SK-N-SH (cell line): ENCODE results near the gene PIAS1. TPM values are rescaled to one million over a fixed set of nuclear protein-coding genes. Genes with fewer than 3 reads are reported as not detected.

ENCODE experiments used
- CTCF ChIA-PET: fragments of 300-600, 350-600 bp; formaldehyde crosslinking; extraction: SDS; loops from one replicate; lab custom pipeline; 2021; lab: Yijun Ruan, JAX
- POLR2A ChIA-PET: fragments of 350-600 bp; sonication (Branson Sonifier 250); formaldehyde crosslinking; extraction: SDS; loops from one replicate; lab custom pipeline; 2020; ENCODE audit warnings: antibody characterized with exemption, inconsistent platforms; lab: Yijun Ruan, JAX
- DNase-seq: peaks from one replicate; pipeline ENCODE4 v3.0.0; 2012
- H2AFZ ChIP-seq: fragments of 200-600 bp; sonication (generic); 2 replicates; pipeline ENCODE4 v1.8.1; 2016; ENCODE audit warnings: antibody characterized with exemption, mild to moderate bottlenecking, low read depth
- H3F3A ChIP-seq: fragments of 200-600 bp; sonication (generic); replicated peaks from 2 replicates; pipeline ENCODE3; 2016; ENCODE audit warnings: antibody characterized with exemption, mild to moderate bottlenecking; ENCODE audit not compliant: insufficient read depth
- H3K27ac ChIP-seq, 2 experiments: fragments of 200-500 bp in 1 of 2; fragments of 200-600 bp in 1 of 2; sonication (Bioruptor generic) in 1 of 2; sonication (generic), shearing (Covaris generic) in 1 of 2; 2 replicates each; pipeline versions ENCODE4 v1.5.1 to v1.6.1; 2014 to 2016; ENCODE audit warnings: low read depth in 2 of 2, inconsistent platforms in 1 of 2, low read length in 1 of 2, mild to moderate bottlenecking in 1 of 2, mixed read lengths in 1 of 2
- H3K27me3 ChIP-seq: fragments of 200-600 bp; sonication (generic), shearing (Covaris generic); 2 replicates; pipeline ENCODE4 v1.6.1; 2016; ENCODE audit warnings: mixed run types; ENCODE audit not compliant: insufficient read depth
- H3K36me3 ChIP-seq, 2 experiments: fragments of 200-500 bp in 1 of 2; fragments of 200-600 bp in 1 of 2; sonication (Bioruptor generic) in 1 of 2; sonication (generic) in 1 of 2; replicated peaks in 1 of 2; 2 replicates each; pipeline versions ENCODE3 to v1.5.1; 2014 to 2016; ENCODE audit warnings: low read length in 1 of 2, mild to moderate bottlenecking in 1 of 2; ENCODE audit not compliant: insufficient read depth in 2 of 2, control insufficient read depth in 1 of 2
- H3K4me1 ChIP-seq, 2 experiments: fragments of 200-500 bp in 1 of 2; fragments of 200-600 bp in 1 of 2; sonication (Bioruptor generic) in 1 of 2; sonication (generic), shearing (Covaris generic) in 1 of 2; 2 replicates each; pipeline versions ENCODE4 v1.5.1 to v1.6.1; 2014 to 2016; ENCODE audit warnings: low read depth in 1 of 2, low read length in 1 of 2, mixed run types in 1 of 2; ENCODE audit not compliant: insufficient read depth in 2 of 2, control insufficient read depth in 1 of 2
- H3K4me2 ChIP-seq: fragments of 200-600 bp; sonication (generic), shearing (Covaris generic); 2 replicates; pipeline ENCODE4 v1.6.1; 2017; ENCODE audit warnings: mixed run types
- H3K4me3 ChIP-seq, 2 experiments: fragments of 200-500 bp in 1 of 2; fragments of 200-600 bp in 1 of 2; sonication (Bioruptor generic) in 1 of 2; sonication (generic), shearing (Covaris generic) in 1 of 2; 2 replicates each; pipeline versions ENCODE4 v1.5.1 to v1.8.1; 2014 to 2016; ENCODE audit warnings: low read depth in 2 of 2, inconsistent platforms in 1 of 2, low read length in 1 of 2, mild to moderate bottlenecking in 1 of 2, mixed read lengths in 1 of 2, moderate library complexity in 1 of 2
- H3K79me2 ChIP-seq: fragments of 200-600 bp; sonication (generic); 2 replicates; pipeline ENCODE4 v1.8.1; 2017; ENCODE audit warnings: mild to moderate bottlenecking; ENCODE audit not compliant: insufficient read depth
- H3K9ac ChIP-seq: fragments of 200-600 bp; sonication (generic); 2 replicates; pipeline ENCODE4 v1.6.1; 2017; ENCODE audit warnings: mixed run types
- H3K9me2 ChIP-seq: fragments of 200-600 bp; sonication (generic); 2 replicates; pipeline ENCODE4 v1.6.1; 2017; ENCODE audit warnings: mixed run types
- H3K9me3 ChIP-seq: fragments of 200-600 bp; sonication (generic); 2 replicates; pipeline ENCODE4 v1.6.1; 2017; ENCODE audit warnings: mixed run types, mild to moderate bottlenecking, moderate library complexity
- H4K20me1 ChIP-seq: fragments of 200-600 bp; sonication (generic); 2 replicates; pipeline ENCODE4 v1.6.1; 2017; ENCODE audit warnings: mild to moderate bottlenecking, mixed run types; ENCODE audit not compliant: insufficient read depth
- CHD2 ChIP-seq: fragments of 150-350 bp; IDR thresholded peaks from 2 replicates; pipeline ENCODE4 v1.6.1; 2018; ENCODE audit warnings: low read length; ENCODE audit not compliant: partially characterized antibody
- CTCF ChIP-seq: fragments of 200-600 bp; sonication (generic); IDR thresholded peaks from 2 replicates; pipeline ENCODE4 v1.6.1; 2017; ENCODE audit warnings: antibody characterized with exemption, mild to moderate bottlenecking, moderate library complexity
- ELF1 ChIP-seq: IDR thresholded peaks from 2 replicates; pipeline ENCODE4 v1.4.0; 2012
- EZH2phosphoT487 ChIP-seq: fragments of 200-600 bp; sonication (generic); IDR thresholded peaks from 2 replicates; pipeline ENCODE4 v1.6.1; 2017; ENCODE audit warnings: low read depth, mixed run types, mild to moderate bottlenecking, antibody characterized with exemption, moderate library complexity, borderline replicate concordance
- FOSL2 ChIP-seq: IDR thresholded peaks from 2 replicates; pipeline ENCODE4 v1.4.0; 2012; ENCODE audit warnings: low read depth, mild to moderate bottlenecking, moderate library complexity, borderline replicate concordance
- FOXM1 ChIP-seq: IDR thresholded peaks from 2 replicates; pipeline ENCODE4 v1.4.0; 2012; ENCODE audit warnings: low read depth, mild to moderate bottlenecking
- MAX ChIP-seq: IDR thresholded peaks from 2 replicates; pipeline ENCODE4 v1.4.0; 2012; ENCODE audit warnings: low read depth
- RAD21 ChIP-seq: IDR thresholded peaks from 2 replicates; pipeline ENCODE4 v1.6.1; 2012; ENCODE audit warnings: mild to moderate bottlenecking, low read length
- RFX5 ChIP-seq: IDR thresholded peaks from 2 replicates; pipeline ENCODE4 v1.6.1; 2012; ENCODE audit warnings: mild to moderate bottlenecking, improper control_type of control experiment, low read length
- RXRA ChIP-seq: IDR thresholded peaks from 2 replicates; pipeline ENCODE4 v1.4.0; 2012; ENCODE audit warnings: low read depth, mild to moderate bottlenecking, borderline replicate concordance
- TAF1 ChIP-seq: IDR thresholded peaks from 2 replicates; pipeline ENCODE4 v1.6.1; 2012; ENCODE audit warnings: low read depth, mild to moderate bottlenecking, low read length, moderate library complexity, borderline replicate concordance
- TEAD4 ChIP-seq: IDR thresholded peaks from 2 replicates; pipeline ENCODE4 v1.4.0; 2012; ENCODE audit warnings: mild to moderate bottlenecking, borderline replicate concordance; ENCODE audit not compliant: insufficient read depth
- USF2 ChIP-seq: fragments of 150-350 bp; IDR thresholded peaks from 2 replicates; pipeline ENCODE4 v1.6.1; 2017; ENCODE audit warnings: antibody characterized with exemption, low read length, low read depth, borderline replicate concordance
- ZBTB33 ChIP-seq: IDR thresholded peaks from 2 replicates; pipeline ENCODE4 v1.4.0; 2012; ENCODE audit warnings: low read depth, borderline replicate concordance
- WGBS: methylation state at CpG from one replicate; pipeline ENCODE4 v1.1.6; 2017; ENCODE audit warnings: low lambda C conversion rate; 5-methylcytosine and 5-hydroxymethylcytosine counted together
- polyA plus RNA-seq, 3 experiments: library from polyadenylated mRNA; depleted of rRNA; stranded (reverse); fragments of >200 nt; gene quantifications; 2 replicates each; pipeline ENCODE4 v1.2.3, GENCODE V29; 2012
- TF ChIP-seq, protein P1 (sequence below): fragments of 150-350 bp; IDR thresholded peaks from 2 replicates; pipeline ENCODE4 v1.6.1; 2016; ENCODE audit warnings: mild to moderate bottlenecking, low read depth, low read length
- TF ChIP-seq, protein P2 (sequence below): IDR thresholded peaks from 2 replicates; pipeline ENCODE4 v1.4.0; 2012; ENCODE audit warnings: low read depth, borderline replicate concordance

The PIAS1 gene
- polyA plus RNA-seq, 1 of the 3 experiments (the other 2 are of a cell fraction) = 9.0 TPM

- no peak for TF ChIP-seq CTCF
- TF ChIP-seq, protein P1, sequence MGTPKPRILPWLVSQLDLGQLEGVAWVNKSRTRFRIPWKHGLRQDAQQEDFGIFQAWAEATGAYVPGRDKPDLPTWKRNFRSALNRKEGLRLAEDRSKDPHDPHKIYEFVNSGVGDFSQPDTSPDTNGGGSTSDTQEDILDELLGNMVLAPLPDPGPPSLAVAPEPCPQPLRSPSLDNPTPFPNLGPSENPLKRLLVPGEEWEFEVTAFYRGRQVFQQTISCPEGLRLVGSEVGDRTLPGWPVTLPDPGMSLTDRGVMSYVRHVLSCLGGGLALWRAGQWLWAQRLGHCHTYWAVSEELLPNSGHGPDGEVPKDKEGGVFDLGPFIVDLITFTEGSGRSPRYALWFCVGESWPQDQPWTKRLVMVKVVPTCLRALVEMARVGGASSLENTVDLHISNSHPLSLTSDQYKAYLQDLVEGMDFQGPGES = no peak
Observed at GRCh38 chr15:68231102-68231818, 177.1 kb downstream of the PIAS1 start (continued).

DNA sequence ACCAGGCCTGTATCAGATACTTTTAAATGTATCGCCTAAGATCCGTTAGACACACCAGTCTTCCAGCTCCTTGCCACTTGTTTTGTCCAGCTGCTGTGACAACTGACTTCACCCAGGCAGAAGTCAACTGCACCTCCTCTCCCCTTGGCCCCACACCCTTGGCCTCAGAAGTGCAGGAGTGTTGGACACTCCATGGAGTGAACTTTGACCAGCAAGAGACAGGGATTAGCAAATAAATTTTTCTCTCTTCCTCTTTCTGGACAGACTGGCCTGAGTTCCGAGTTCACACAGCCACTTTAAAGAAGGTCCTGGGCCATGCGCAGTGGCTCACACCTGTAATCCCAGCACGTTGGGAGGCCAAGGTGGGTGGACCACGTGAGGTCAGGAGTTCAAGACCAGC lies 178.3 kb downstream of the PIAS1 start:
- ChIA-PET CTCF (interaction anchor here (1.2 to 2.3 kb wide), 2 partner anchors 20 to 379 kb away, joined by 3 to 13 read pairs; no protein-coding TSS in a partner anchor), POLR2A (no interaction called here)
- TF ChIP-seq CHD2 (no peak), MAX (no peak), RFX5 (no peak), USF2 (no peak), RXRA (no peak), FOSL2 (no peak), TAF1 (no peak), EZH2phosphoT487 (no peak), ZBTB33 (no peak), ELF1 (no peak), RAD21 (no peak), TEAD4 (no peak), FOXM1 (no peak)
- TF ChIP-seq, protein P2, sequence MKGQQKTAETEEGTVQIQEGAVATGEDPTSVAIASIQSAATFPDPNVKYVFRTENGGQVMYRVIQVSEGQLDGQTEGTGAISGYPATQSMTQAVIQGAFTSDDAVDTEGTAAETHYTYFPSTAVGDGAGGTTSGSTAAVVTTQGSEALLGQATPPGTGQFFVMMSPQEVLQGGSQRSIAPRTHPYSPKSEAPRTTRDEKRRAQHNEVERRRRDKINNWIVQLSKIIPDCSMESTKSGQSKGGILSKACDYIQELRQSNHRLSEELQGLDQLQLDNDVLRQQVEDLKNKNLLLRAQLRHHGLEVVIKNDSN = no peak
- Histone ChIP-seq H3K9me2 (no peaks in the 10 kb centered on the region), H3K9me3 (no peaks in the 10 kb centered on the region), H3F3A (no peaks in the 10 kb centered on the region), H3K36me3 (no peaks in the 10 kb centered on the region), H3K4me1 (peaks cover 10 to 41% of the 10 kb centered on the region in 2 experiments; a peak in 2 of 4 replicates), H2AFZ (no peak overlapping the region), H4K20me1 (peaks cover 8% of the 10 kb centered on the region; the same call in 1 of the 2 replicates), H3K27ac (no peak overlapping the region), H3K4me3 (no peak overlapping the region), H3K27me3 (no peaks in the 10 kb centered on the region), H3K79me2 (peaks cover 17% of the 10 kb centered on the region), H3K4me2 (no peak overlapping the region), H3K9ac (no peak overlapping the region)
- 76% methylated on average over 6 of the region's 6 CpGs for WGBS
- DNase-seq = no peak
